ENCODE results near the gene TBC1D10A.

DNA sequence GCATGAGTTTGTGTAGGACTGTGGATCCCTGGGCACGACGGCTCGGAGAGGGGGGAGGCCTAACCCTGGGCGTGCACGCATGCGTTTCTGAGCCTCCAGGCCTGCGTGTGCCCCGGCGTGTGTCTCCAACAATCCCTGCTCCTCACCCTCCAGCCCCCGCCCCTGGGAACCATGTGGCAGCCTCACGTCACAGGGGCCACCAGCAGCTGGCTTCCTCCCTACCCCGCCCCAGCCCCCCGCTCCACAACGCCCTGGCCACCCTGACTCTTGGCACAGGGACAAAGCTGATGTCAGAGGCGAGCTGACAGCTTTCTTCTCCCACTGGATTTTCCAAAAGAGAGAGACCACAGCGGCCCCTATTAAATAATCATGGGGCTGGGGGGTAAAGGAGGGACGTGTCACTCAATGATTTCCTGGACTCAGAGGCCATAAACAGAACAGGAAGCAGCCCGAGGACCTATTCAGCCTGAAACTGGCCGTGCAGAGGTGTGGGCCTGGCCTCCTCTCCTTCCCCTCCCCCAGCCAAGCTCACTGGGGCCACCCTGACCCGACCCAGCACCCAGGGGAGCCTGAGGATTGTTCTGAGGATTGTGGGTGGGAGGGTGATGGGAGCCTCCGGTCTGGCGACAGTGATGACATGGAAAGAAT is 73.4 kb downstream of the TBC1D10A start:
- TF ChIP-seq POLR2A (IDR thresholded peaks at IDR 0.05) (peak; percentile 18), POLR2AphosphoS5 (IDR thresholded peaks at IDR 0.05) (peak in 1 of 3 donors; percentile 25), EP300 (IDR thresholded peaks at IDR 0.05; ENCODE audit: low read depth) (no peak)
- TF ChIP-seq, protein P1, sequence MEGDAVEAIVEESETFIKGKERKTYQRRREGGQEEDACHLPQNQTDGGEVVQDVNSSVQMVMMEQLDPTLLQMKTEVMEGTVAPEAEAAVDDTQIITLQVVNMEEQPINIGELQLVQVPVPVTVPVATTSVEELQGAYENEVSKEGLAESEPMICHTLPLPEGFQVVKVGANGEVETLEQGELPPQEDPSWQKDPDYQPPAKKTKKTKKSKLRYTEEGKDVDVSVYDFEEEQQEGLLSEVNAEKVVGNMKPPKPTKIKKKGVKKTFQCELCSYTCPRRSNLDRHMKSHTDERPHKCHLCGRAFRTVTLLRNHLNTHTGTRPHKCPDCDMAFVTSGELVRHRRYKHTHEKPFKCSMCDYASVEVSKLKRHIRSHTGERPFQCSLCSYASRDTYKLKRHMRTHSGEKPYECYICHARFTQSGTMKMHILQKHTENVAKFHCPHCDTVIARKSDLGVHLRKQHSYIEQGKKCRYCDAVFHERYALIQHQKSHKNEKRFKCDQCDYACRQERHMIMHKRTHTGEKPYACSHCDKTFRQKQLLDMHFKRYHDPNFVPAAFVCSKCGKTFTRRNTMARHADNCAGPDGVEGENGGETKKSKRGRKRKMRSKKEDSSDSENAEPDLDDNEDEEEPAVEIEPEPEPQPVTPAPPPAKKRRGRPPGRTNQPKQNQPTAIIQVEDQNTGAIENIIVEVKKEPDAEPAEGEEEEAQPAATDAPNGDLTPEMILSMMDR (IDR thresholded peaks at IDR 0.05): no peak
